ACC112 (cell line): ENCODE measurements around the gene MS4A13.
"Not testable (repeated sequence)": the region's sequence is repeated elsewhere in the genome, so short reads cannot be mapped to it uniquely, and the experiment has no call there.

Experiments used
- H2AFZ ChIP-seq: fragments of 200-600 bp; sonication (generic); one replicate; pipeline ENCODE4 v1.6.0; 2017; ENCODE audit warnings: antibody characterized with exemption, low read length; ENCODE audit not compliant: unreplicated experiment
- H3K27ac ChIP-seq: fragments of 200-600 bp; sonication (generic); 2 replicates; pipeline ENCODE4 v1.5.1; 2014; ENCODE audit warnings: low read depth, mild to moderate bottlenecking, antibody characterized with exemption, low read length, moderate library complexity
- H3K27me3 ChIP-seq: fragments of 200-600 bp; sonication (generic); 2 replicates; pipeline ENCODE4 v1.6.1; 2014; ENCODE audit warnings: mild to moderate bottlenecking, antibody characterized with exemption, low read length, moderate library complexity, mixed read lengths; ENCODE audit not compliant: insufficient read depth
- H3K36me3 ChIP-seq: fragments of 200-600 bp; sonication (generic); 2 replicates; pipeline ENCODE4 v1.6.1; 2016; ENCODE audit warnings: mild to moderate bottlenecking, antibody characterized with exemption, low read length, moderate library complexity, mixed read lengths; ENCODE audit not compliant: insufficient read depth
- H3K4me1 ChIP-seq: fragments of 200-600 bp; sonication (generic); one replicate; pipeline ENCODE4 v1.6.1; 2016; ENCODE audit warnings: low read length, mixed read lengths; ENCODE audit not compliant: insufficient read depth, unreplicated experiment, control insufficient read depth
- H3K4me3 ChIP-seq: fragments of 200-600 bp; sonication (generic); 2 replicates; pipeline ENCODE4 v1.5.1; 2014; ENCODE audit warnings: mild to moderate bottlenecking, low read depth, low read length
- H3K79me2 ChIP-seq: fragments of 200-600 bp; sonication (generic); one replicate; pipeline ENCODE4 v1.6.0; 2016; ENCODE audit warnings: low read length; ENCODE audit not compliant: control insufficient read depth, unreplicated experiment, insufficient read depth

Gene MS4A13

DNA sequence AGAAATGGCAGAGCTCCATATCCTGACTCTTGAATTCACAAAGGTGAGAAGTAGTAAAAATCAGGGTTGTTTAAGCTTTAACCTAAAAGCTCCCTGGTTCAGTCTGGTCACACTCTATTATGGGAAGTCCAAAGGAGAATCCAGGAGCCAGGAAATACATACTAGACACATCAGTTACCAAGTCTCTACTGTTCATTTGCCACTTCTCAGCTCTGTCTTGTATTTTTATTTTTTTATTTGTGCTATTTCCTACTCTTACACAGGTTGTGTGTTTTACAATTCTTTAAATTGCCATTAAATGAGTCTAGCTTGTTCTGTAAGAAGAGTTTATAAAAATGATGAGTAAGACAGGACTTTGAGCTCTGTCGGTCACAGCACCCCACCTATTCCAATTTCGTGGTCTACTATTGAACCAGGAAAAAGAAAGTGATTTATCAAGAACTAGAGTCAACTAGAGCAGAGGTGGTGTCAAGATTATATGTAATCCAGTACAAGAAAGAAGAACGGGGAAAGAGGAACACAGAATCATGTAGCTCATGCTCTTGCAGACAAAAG lies 12.9 kb upstream of the MS4A13 start:
- Histone ChIP-seq H3K27ac (no peak overlapping the region), H3K36me3 (no peaks in the 10 kb centered on the region), H3K79me2 (no peaks in the 10 kb centered on the region), H2AFZ (no peak overlapping the region), H3K27me3 (no peaks in the 10 kb centered on the region), H3K4me1 (no peaks in the 10 kb centered on the region), H3K4me3 (no peak overlapping the region)

DNA sequence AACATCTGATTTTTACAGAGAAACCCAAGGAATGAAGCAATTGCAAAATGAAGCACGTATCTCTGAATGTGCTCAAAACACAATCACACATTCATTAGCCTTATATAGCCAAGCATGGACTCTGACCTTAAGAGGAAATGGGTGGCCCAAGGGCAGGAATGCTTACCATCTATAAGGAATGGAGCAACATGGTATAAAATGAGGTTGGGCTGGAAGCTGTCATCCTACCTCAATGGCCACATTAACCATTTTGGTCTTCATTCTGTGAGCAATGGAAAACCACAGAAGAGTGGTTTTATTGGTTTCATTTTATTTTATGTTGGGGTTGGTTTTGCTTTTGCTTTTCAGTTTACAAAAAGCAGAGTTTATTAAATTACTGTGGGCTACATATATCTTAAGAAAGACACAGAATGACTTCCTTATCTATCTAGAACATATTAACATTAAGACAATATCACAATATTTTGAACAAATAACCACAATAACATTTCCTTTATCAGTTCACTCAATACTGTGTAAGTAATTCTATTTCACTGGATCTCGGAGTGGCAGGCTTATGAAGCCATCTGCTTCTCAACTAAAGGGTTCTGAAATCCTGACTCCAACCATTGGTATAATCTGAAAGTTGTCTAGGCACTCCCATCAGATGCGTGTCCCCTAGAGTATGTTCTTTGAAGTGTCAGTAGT lies 10.8 kb upstream of the MS4A13 start:
- Histone ChIP-seq H3K4me3 (no peak overlapping the region), H3K4me1 (no peaks in the 10 kb centered on the region), H2AFZ (no peak overlapping the region), H3K27me3 (no peaks in the 10 kb centered on the region), H3K79me2 (no peaks in the 10 kb centered on the region), H3K36me3 (no peaks in the 10 kb centered on the region), H3K27ac (no peak overlapping the region)

DNA sequence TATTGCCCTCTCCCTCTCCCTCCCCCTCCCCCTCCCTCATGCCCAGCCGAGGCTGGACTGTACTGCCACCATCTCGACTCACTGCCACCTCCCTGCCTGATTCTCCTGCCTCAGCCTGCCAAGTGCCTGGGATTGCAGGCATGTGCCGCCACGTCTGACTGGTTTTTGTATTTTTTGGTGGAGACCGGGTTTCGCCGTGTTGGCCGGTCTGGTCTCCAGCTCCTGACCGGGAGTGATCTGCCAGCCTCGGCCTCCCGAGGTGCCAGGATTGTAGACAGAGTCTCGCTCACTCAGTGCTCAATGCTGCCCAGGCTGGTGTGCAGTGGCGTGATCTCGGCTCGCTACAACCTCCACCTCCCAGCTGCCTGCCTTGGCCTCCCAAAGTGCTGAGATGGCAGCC lies 5.6 kb upstream of the MS4A13 start:
- not testable (repeated sequence) for H3K79me2 ChIP-seq, H2AFZ ChIP-seq, H3K4me3 ChIP-seq, H3K27me3 ChIP-seq, H3K4me1 ChIP-seq, H3K36me3 ChIP-seq, H3K27ac ChIP-seq

DNA sequence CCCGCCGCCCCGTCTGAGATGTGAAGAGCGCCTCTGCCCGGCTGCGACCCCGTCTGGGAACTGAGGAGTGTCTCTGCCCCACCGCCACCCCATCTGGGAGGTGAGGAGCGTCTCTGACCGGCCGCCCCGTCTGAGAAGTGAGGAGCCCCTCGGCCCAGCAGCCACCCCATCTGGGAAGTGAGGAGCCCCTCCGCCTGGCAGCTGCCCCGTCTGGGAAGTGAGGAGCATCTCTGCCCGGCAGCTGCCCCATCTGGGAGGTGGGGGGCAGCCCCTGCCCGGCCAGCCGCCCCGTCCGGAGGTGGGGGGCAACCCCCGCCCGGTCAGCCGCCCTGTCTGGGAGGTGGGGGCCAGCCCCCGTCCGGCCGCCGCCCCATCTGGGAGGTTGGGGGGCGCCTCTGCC lies 5.0 kb upstream of the MS4A13 start:
- not testable (repeated sequence) for H3K27ac ChIP-seq, H3K27me3 ChIP-seq, H3K79me2 ChIP-seq, H2AFZ ChIP-seq, H3K36me3 ChIP-seq, H3K4me1 ChIP-seq, H3K4me3 ChIP-seq

DNA sequence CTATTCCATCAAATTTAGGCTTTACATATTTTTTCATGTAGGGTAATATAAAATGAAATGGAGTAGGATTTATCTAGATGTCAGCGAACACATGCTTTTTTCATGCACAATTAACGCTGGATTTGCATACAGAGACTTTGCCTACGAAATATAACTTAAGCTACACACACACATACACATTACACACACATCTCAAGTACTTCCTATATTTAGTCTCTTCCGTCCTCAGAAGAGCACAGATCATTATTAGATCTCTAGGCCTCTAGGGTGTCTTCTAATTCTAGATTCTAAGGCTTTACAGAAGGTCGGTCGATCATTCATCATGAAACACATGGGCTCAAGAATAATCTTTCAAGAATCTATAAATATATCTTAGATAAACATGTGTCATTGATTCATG lies 3.8 kb upstream of the MS4A13 start:
- no peaks in the 10 kb centered on the region for H3K27me3 ChIP-seq
- H2AFZ ChIP-seq = no peak overlapping the region
- no peaks in the 10 kb centered on the region for H3K4me1 ChIP-seq
- H3K36me3 ChIP-seq = no peaks in the 10 kb centered on the region
- no peak overlapping the region for H3K4me3 ChIP-seq
- H3K27ac ChIP-seq = no peak overlapping the region
- no peaks in the 10 kb centered on the region for H3K79me2 ChIP-seq

DNA sequence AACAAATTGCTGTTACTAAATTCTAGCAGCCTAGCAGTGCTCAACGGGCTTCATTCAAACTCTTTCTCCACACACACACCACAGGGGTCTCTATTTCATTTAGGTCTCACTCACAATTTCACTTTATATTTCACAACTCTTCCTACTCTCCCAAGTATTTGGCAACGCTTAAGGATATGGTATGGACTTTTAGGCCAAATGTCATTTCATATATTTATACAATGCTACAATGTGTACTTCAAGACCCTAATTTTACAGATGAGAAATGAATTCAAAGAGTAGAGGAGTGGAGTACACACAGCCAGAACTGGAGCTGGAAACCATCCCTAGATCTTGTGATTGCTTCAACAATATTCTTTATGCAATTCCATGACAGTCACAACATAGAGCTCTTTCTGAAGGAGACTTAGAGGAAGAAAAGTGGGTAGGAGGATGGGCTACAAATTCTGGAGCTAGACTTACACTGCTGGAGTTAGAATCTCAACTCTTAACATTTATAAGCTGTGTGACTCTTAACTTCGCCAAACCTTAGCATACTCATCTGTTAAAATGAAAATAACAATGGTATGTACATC lies 2.5 kb upstream of the MS4A13 start:
- no peaks in the 10 kb centered on the region for H3K27me3 ChIP-seq
- no peak overlapping the region for H3K4me3 ChIP-seq
- no peak overlapping the region for H2AFZ ChIP-seq
- H3K79me2 ChIP-seq = no peaks in the 10 kb centered on the region
- no peaks in the 10 kb centered on the region for H3K4me1 ChIP-seq
- no peaks in the 10 kb centered on the region for H3K36me3 ChIP-seq
- H3K27ac ChIP-seq = no peak overlapping the region

DNA sequence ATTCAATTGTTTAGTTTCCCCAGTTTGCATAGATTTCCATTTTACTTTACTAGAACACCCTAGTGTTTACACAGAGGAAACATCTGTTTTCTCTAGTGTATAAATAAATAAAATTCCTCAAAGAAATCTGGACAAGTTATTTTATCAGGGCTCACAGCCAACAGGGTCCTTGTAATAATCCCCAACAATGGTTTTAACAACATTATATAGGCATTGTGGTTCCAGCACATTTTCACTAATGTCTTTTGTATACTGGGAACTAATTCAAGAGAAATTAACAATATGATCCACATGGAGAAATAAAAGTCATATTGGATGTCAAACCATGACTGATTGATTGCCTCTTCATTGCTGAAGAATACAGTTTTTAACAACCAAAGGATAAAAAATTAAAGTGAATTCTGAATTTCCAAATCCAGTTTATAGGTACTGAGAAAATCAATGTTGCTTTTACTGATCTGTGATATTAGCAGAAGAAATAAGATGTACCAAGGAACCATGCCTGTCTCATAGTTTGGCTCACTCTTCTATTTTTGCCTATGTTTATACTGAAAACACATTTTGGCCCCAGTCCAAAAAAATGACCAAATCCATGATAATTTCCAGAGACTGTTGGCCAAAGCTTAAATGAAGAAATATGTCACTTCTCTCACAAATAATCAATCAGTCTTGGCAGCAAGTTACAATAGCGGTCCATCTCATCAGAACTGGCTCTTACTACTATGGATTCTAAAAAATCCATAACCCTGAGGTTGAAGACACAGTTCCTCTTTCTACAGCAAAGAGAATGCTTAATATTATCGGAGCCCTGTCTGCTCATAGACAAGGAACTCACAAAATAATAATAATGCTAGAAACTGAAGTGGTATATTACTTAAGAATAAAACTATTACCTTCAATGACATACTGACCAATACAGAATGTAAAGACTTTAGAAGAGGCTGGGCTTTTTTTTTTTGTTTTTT lies 1.4 kb upstream of the MS4A13 start:
- no peaks in the 10 kb centered on the region for H3K27me3 ChIP-seq
- H3K27ac ChIP-seq = no peak overlapping the region
- no peaks in the 10 kb centered on the region for H3K79me2 ChIP-seq

DNA sequence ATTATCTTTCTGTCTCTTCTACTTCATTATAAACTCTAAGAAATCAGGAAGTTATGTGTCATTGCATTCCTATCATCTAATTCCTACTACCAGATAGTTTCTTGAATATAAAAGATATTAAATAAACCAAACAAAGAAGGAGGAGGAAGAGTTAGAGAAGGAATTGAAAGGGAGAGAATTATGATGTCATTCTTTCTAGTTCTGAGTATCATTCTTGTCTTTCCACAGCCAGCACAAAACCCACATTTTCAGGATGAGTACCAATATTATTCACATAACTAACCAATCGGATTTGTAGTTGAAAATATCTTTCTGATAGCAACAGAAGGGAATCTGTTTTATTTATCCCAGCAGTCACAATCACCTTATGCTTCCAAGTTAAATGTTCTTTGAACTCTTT lies 13.3 kb downstream of the MS4A13 start:
- no peak overlapping the region for H3K27ac ChIP-seq
- no peaks in the 10 kb centered on the region for H3K4me1 ChIP-seq
- H3K79me2 ChIP-seq = no peaks in the 10 kb centered on the region
- no peak overlapping the region for H3K4me3 ChIP-seq
- H2AFZ ChIP-seq = no peak overlapping the region
- H3K36me3 ChIP-seq = no peaks in the 10 kb centered on the region
- H3K27me3 ChIP-seq = no peaks in the 10 kb centered on the region

More for the DNA sequence above, 1.4 kb upstream of the MS4A13 start:
- H3K36me3 ChIP-seq = no peaks in the 10 kb centered on the region
- no peak overlapping the region for H2AFZ ChIP-seq
- no peak overlapping the region for H3K4me3 ChIP-seq
- H3K4me1 ChIP-seq = no peaks in the 10 kb centered on the region

DNA sequence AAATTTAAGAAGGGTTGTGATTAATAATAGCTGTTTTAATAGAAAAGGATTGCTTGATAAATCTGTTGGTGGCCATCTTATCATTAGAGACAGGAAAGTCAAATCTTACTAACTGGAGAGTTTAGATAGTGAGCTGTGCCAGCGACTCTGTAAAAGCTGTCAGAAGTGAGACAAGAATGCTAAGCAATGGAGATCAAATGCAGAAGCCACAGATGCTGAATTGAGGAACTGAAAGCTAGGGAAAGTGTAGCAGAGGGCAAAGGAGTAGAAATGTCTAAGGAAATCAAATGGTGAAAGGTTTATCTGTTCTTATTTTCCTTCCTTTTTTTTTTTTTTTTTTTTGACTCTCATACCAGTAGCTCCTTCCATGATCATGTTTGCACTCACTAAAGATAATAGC lies 13.7 kb downstream of the MS4A13 start:
- no peak overlapping the region for H2AFZ ChIP-seq
- H3K79me2 ChIP-seq = no peaks in the 10 kb centered on the region

DNA sequence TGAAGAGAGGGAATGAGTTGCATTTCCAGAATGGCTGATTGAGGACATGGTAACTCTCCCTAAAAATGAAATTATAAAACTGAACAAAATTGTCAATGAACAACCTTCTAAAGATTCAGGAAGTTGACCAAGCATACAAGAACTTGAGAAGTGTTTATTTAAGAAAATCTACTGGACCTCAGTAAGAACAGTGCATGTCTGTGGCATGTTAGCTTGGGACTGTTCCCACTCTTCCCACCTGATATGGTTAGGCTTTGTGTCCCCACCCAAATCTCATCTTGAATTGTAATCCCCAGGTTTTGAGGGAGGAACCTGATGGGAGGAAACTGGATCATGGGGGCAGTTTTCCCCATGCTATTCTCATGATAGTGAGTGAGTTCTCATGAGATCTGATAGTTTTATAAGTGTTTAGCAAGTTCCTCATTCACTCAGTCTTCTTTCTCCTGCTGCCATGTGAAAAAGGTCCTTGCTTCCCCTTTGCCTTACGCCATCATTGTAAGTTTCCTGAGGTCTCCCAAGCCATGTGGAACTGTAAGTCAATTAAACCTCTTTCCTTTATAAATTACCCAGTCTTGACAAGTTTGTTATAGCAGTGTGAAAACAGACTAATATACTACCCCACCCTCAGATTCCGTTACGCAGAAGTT lies 15.4 kb downstream of the MS4A13 start:
- Histone ChIP-seq H3K79me2 (no peaks in the 10 kb centered on the region), H3K27me3 (no peaks in the 10 kb centered on the region), H3K4me3 (no peak overlapping the region), H3K4me1 (no peaks in the 10 kb centered on the region), H3K27ac (no peak overlapping the region), H2AFZ (no peak overlapping the region), H3K36me3 (no peaks in the 10 kb centered on the region)

More for the DNA sequence above, 13.7 kb downstream of the MS4A13 start:
- no peak overlapping the region for H3K27ac ChIP-seq
- H3K4me3 ChIP-seq = no peak overlapping the region
- H3K27me3 ChIP-seq = no peaks in the 10 kb centered on the region
- H3K36me3 ChIP-seq = no peaks in the 10 kb centered on the region
- H3K4me1 ChIP-seq = no peaks in the 10 kb centered on the region
